HepG2 (cell line): ENCODE results near the gene ANTXR1. TPM values are rescaled to one million over a fixed set of nuclear protein-coding genes. Genes with fewer than 3 reads are reported as not detected.
A peak's percentile ranks its signal among the peaks of the same experiment; 100 is the strongest.

Experiments
- E2F1 ChIP-seq: sonication (generic); formaldehyde crosslinking; IDR thresholded peaks from 2 replicates; pipeline ENCODE4 v1.5.0; 2020; ENCODE audit warnings: missing genetic modification reagents
- IRF2 ChIP-seq: IDR thresholded peaks from 2 replicates; pipeline ENCODE4 v1.6.1; 2018; ENCODE audit warnings: missing genetic modification reagents, missing compliant biosample characterization
- LCORL ChIP-seq, 2 experiments: fragments of 450-650 bp in 1 of 2; sonication (generic) in 1 of 2; formaldehyde crosslinking in 1 of 2; IDR thresholded peaks; 2 replicates each; pipeline versions ENCODE4 v1.5.0 to v1.6.1; 2017 to 2020; ENCODE audit warnings: antibody characterized with exemption in 1 of 2, missing genetic modification reagents in 1 of 2
- MBNL3 ChIP-seq: fragments of 250-450 bp; sonication (Bioruptor Pico); conservative IDR thresholded peaks from 2 replicates; pipeline ENCODE4 v1.8.0; 2022; ENCODE audit warnings: mild to moderate bottlenecking, inconsistent platforms
- NFE2 ChIP-seq: sonication (generic); formaldehyde crosslinking; IDR thresholded peaks from 2 replicates; pipeline ENCODE4 v1.4.0; 2020; ENCODE audit warnings: missing genetic modification reagents
- PLSCR1 ChIP-seq: sonication (generic); formaldehyde crosslinking; IDR thresholded peaks from 2 replicates; pipeline ENCODE4 v1.5.0; 2020; ENCODE audit warnings: missing genetic modification reagents, mild to moderate bottlenecking, borderline replicate concordance
- RFX1 ChIP-seq: fragments of 450-650 bp; IDR thresholded peaks from 2 replicates; pipeline ENCODE4 v1.6.1; 2017
- SP4 ChIP-seq: sonication (generic); formaldehyde crosslinking; IDR thresholded peaks from 2 replicates; pipeline ENCODE4 v1.8.1; 2023; ENCODE audit warnings: mild to moderate bottlenecking, missing genetic modification reagents
- SRF ChIP-seq: IDR thresholded peaks from 2 replicates; pipeline ENCODE4 v1.6.1; 2011; ENCODE audit warnings: mild to moderate bottlenecking, low read depth, low read length, moderate library complexity
- SRSF4 ChIP-seq: fragments of 200-400 bp; formaldehyde crosslinking; IDR thresholded peaks from one replicate; pipeline ENCODE4 v1.6.1; 2018; ENCODE audit warnings: mild to moderate bottlenecking, low read depth, low read length, moderate library complexity; ENCODE audit not compliant: poor library complexity, severe bottlenecking
- TOE1 ChIP-seq: sonication (generic); formaldehyde crosslinking; IDR thresholded peaks from 2 replicates; pipeline ENCODE4 v1.4.0; 2020; ENCODE audit warnings: mild to moderate bottlenecking, missing genetic modification reagents
- YY1 ChIP-seq: IDR thresholded peaks from 2 replicates; pipeline ENCODE4 v1.6.1; 2011; ENCODE audit warnings: low read length, low read depth, moderate library complexity, mild to moderate bottlenecking; ENCODE audit not compliant: insufficient read depth, insufficient replicate concordance
- ZBTB10 ChIP-seq: sonication (generic); formaldehyde crosslinking; IDR thresholded peaks from 2 replicates; pipeline ENCODE4 v1.4.0; 2020; ENCODE audit warnings: missing genetic modification reagents, borderline replicate concordance
- ZFP90 ChIP-seq: sonication (generic); formaldehyde crosslinking; IDR thresholded peaks from 2 replicates; pipeline ENCODE4 v1.8.0; 2022; ENCODE audit warnings: missing genetic modification reagents, mild to moderate bottlenecking, inconsistent platforms, borderline replicate concordance
- ZNF570 ChIP-seq: sonication (generic); formaldehyde crosslinking; IDR thresholded peaks from 2 replicates; pipeline ENCODE4 v1.4.0; 2020; ENCODE audit warnings: mild to moderate bottlenecking, missing genetic modification reagents, borderline replicate concordance
- ZNF609 ChIP-seq: sonication (generic); formaldehyde crosslinking; IDR thresholded peaks from 2 replicates; pipeline ENCODE4 v1.4.0; 2020; ENCODE audit warnings: mild to moderate bottlenecking, missing genetic modification reagents, borderline replicate concordance
- ZNF770 ChIP-seq: sonication (generic); formaldehyde crosslinking; IDR thresholded peaks from 2 replicates; pipeline ENCODE4 v1.5.0; 2020; ENCODE audit warnings: mild to moderate bottlenecking, missing genetic modification reagents
- polyA plus RNA-seq, 8 experiments: library from polyadenylated mRNA; depleted of rRNA in 3 of 8; stranded (reverse) in 7 of 8; unstranded in 1 of 8; fragments of >200 nt; fragmentation: Illumina TruSeq in 4 of 8; extraction: Trizol in 4 of 8; gene quantifications; 2 replicates each; pipeline versions ENCODE4 v1.2.1 to v1.2.3, GENCODE V29; 2011 to 2016; ENCODE audit warnings: low read depth in 4 of 8, missing spikeins in 1 of 8, mixed read lengths in 1 of 8; ENCODE audit not compliant: insufficient read depth in 1 of 8
- total RNA-seq, 5 experiments: library from RNA; depleted of rRNA; stranded (reverse); fragments of >200 nt; fragmentation: Illumina TruSeq; extraction: Trizol; gene quantifications; 2 replicates each; pipeline ENCODE4 v1.2.3, GENCODE V29; 2016; ENCODE audit warnings: low read depth in 1 of 5

Gene ANTXR1
- total and polyA plus RNA-seq, 2 of the 13 experiments (the other 11 are each of a cell fraction or from before 2014, with no cell fraction given), result 4.5 to 12.7 TPM

- TF ChIP-seq ZNF609 (no peak), ZBTB10 (CRISPR knock-in tag) (no peak), RFX1 (no peak), YY1 (no peak), SRSF4 (no peak), IRF2 (0 out of 2 replicates have a peak, but pooled peaks have one; percentile 53), LCORL (IDR thresholded peaks at IDR 0.05) (no peak), LCORL (CRISPR knock-in tag; IDR thresholded peaks at IDR 0.05) (peak; percentile 28; the same call in 1 of the 2 replicates), E2F1 (CRISPR knock-in tag) (no peak), ZNF570 (CRISPR knock-in tag) (no peak), PLSCR1 (CRISPR knock-in tag) (no peak), SP4 (CRISPR knock-in tag) (no peak), ZFP90 (CRISPR knock-in tag) (peak; percentile 74; the same call in 1 of the 2 replicates), TOE1 (CRISPR knock-in tag) (no peak), ZNF770 (CRISPR knock-in tag) (no peak), NFE2 (CRISPR knock-in tag) (no peak), SRF (no peak), MBNL3 (no peak)
Observed at GRCh38 chr2:69200107-69200520, 187.1 kb downstream of the ANTXR1 start (continued).
